H9 (cell line): ENCODE results near the gene YES1. TPM values are rescaled to one million over a fixed set of nuclear protein-coding genes. Genes with fewer than 3 reads are reported as not detected.
A peak's percentile ranks its signal among the peaks of the same experiment; 100 is the strongest.

Experiments used
- DNase-seq: peaks from one replicate; pipeline ENCODE4 v3.0.0-alpha.2; 2017
- H2AFZ ChIP-seq: one replicate; pipeline ENCODE4 v1.6.1; 2013; ENCODE audit warnings: mild to moderate bottlenecking, low read length, control low read depth, moderate library complexity
- H2AK5ac ChIP-seq: 2 replicates; pipeline ENCODE4 v1.6.1; 2013; ENCODE audit warnings: low read length, control low read depth, mixed read lengths; ENCODE audit not compliant: insufficient read length
- H2BK120ac ChIP-seq: one replicate; pipeline ENCODE4 v1.6.1; 2013; ENCODE audit warnings: low read depth, mild to moderate bottlenecking, low read length, control low read depth, inconsistent platforms; ENCODE audit not compliant: poor library complexity, severe bottlenecking
- H2BK12ac ChIP-seq: 2 replicates; pipeline ENCODE4 v1.6.1; 2013; ENCODE audit warnings: low read length, control low read depth, mixed read lengths, low read depth; ENCODE audit not compliant: insufficient read length
- H2BK15ac ChIP-seq: 2 replicates; pipeline ENCODE4 v1.6.1; 2013; ENCODE audit warnings: low read depth, low read length, control low read depth
- H2BK20ac ChIP-seq: one replicate; pipeline ENCODE4 v1.6.1; 2013; ENCODE audit warnings: low read depth, mild to moderate bottlenecking, low read length, control low read depth, inconsistent platforms; ENCODE audit not compliant: poor library complexity, severe bottlenecking
- H2BK5ac ChIP-seq: 2 replicates; pipeline ENCODE4 v1.6.1; 2013; ENCODE audit warnings: low read length, control low read depth, mixed read lengths; ENCODE audit not compliant: insufficient read length
- H3K14ac ChIP-seq: 2 replicates; pipeline ENCODE4 v1.6.1; 2013; ENCODE audit warnings: low read length, control low read depth; ENCODE audit not compliant: insufficient read depth
- H3K18ac ChIP-seq: 2 replicates; pipeline ENCODE4 v1.6.1; 2013; ENCODE audit warnings: low read depth, mild to moderate bottlenecking, mixed read lengths, low read length, control low read depth; ENCODE audit not compliant: insufficient read length
- H3K23ac ChIP-seq: 2 replicates; pipeline ENCODE4 v1.6.1; 2013; ENCODE audit warnings: low read length, control low read depth, mixed read lengths, low read depth; ENCODE audit not compliant: insufficient read length
- H3K23me2 ChIP-seq: 2 replicates; pipeline ENCODE4 v1.6.1; 2013; ENCODE audit warnings: low read depth, mild to moderate bottlenecking, mixed read lengths, low read length, control low read depth; ENCODE audit not compliant: insufficient read length, poor library complexity, severe bottlenecking
- H3K27ac ChIP-seq: 2 replicates; pipeline ENCODE4 v1.5.1; 2013; ENCODE audit warnings: low read length, control low read depth, mixed read lengths, low read depth; ENCODE audit not compliant: insufficient read length
- H3K27me3 ChIP-seq: 2 replicates; pipeline ENCODE4 v1.6.1; 2013; ENCODE audit warnings: low read length, control low read depth, inconsistent platforms; ENCODE audit not compliant: insufficient read depth
- H3K4ac ChIP-seq: 2 replicates; pipeline ENCODE4 v1.6.1; 2013; ENCODE audit warnings: low read depth, mild to moderate bottlenecking, control low read depth, inconsistent platforms, low read length, moderate library complexity
- H3K4me1 ChIP-seq: 2 replicates; pipeline ENCODE4 v1.6.1; 2013; ENCODE audit warnings: low read length, control low read depth, inconsistent platforms; ENCODE audit not compliant: insufficient read depth
- H3K4me2 ChIP-seq: 2 replicates; pipeline ENCODE4 v1.6.1; 2013; ENCODE audit warnings: low read length, control low read depth, mixed read lengths; ENCODE audit not compliant: insufficient read length, insufficient read depth
- H3K56ac ChIP-seq: 2 replicates; pipeline ENCODE4 v1.6.1; 2013; ENCODE audit warnings: low read depth, mild to moderate bottlenecking, mixed read lengths, low read length, control low read depth; ENCODE audit not compliant: insufficient read length
- H3K79me1 ChIP-seq: 2 replicates; pipeline ENCODE4 v1.6.1; 2013; ENCODE audit warnings: low read depth, mild to moderate bottlenecking, moderate library complexity, low read length, control low read depth, inconsistent platforms; ENCODE audit not compliant: insufficient read depth, poor library complexity, severe bottlenecking
- H3K79me2 ChIP-seq: 2 replicates; pipeline ENCODE4 v1.6.1; 2013; ENCODE audit warnings: low read length, control low read depth, inconsistent platforms; ENCODE audit not compliant: insufficient read depth
- H3K9ac ChIP-seq: 2 replicates; pipeline ENCODE4 v1.6.1; 2013; ENCODE audit warnings: low read length, control low read depth, mixed read lengths; ENCODE audit not compliant: insufficient read length; ENCODE audit errors: extremely low read depth
- H3K9me3 ChIP-seq: one replicate; pipeline ENCODE4 v1.6.1; 2013; ENCODE audit warnings: low read depth, low read length, inconsistent platforms; ENCODE audit not compliant: control insufficient read depth
- H3T11ph ChIP-seq: one replicate; pipeline ENCODE4 v1.6.1; 2013; ENCODE audit warnings: mild to moderate bottlenecking, low read length, control low read depth, inconsistent platforms
- H4K20me1 ChIP-seq: one replicate; pipeline ENCODE4 v1.6.1; 2013; ENCODE audit not compliant: control insufficient read depth, insufficient read length, insufficient read depth
- H4K5ac ChIP-seq: 2 replicates; pipeline ENCODE4 v1.6.1; 2013; ENCODE audit warnings: low read depth, mild to moderate bottlenecking, mixed read lengths, low read length, control low read depth; ENCODE audit not compliant: insufficient read length
- H4K8ac ChIP-seq: replicated peaks from 2 replicates; pipeline ENCODE4 v1.6.1; 2013; ENCODE audit warnings: low read length, control low read depth, mixed read lengths, low read depth; ENCODE audit not compliant: insufficient read length
- H4K91ac ChIP-seq: 2 replicates; pipeline ENCODE4 v1.6.1; 2013; ENCODE audit warnings: low read depth, mild to moderate bottlenecking, moderate library complexity, mixed read lengths, low read length, control low read depth; ENCODE audit not compliant: insufficient read length
- H3K27ac Mint-ChIP-seq, 3 experiments: 2 replicates in 2 of 3; 3 replicates in 1 of 3; pipeline ENCODE4 v1.8.0; 2020 to 2021; ENCODE audit warnings: mixed read lengths in 3 of 3, mild to moderate bottlenecking in 1 of 3, moderate library complexity in 1 of 3
- H3K27me3 Mint-ChIP-seq: 2 replicates; pipeline ENCODE4 v1.8.0; 2021; ENCODE audit warnings: low read depth, mild to moderate bottlenecking, moderate library complexity, mixed read lengths
- H3K36me3 Mint-ChIP-seq, 3 experiments: 2 replicates in 2 of 3; 3 replicates in 1 of 3; pipeline ENCODE4 v1.8.0; 2020 to 2021; ENCODE audit warnings: low read depth in 3 of 3, mixed read lengths in 3 of 3; ENCODE audit not compliant: insufficient read depth in 1 of 3
- H3K4me1 Mint-ChIP-seq, 2 experiments: 2 replicates each; pipeline ENCODE4 v1.8.0; 2020; ENCODE audit warnings: mixed read lengths in 2 of 2
- H3K4me3 Mint-ChIP-seq, 2 experiments: 2 replicates in 1 of 2; 3 replicates in 1 of 2; pipeline ENCODE4 v1.8.0; 2020 to 2021; ENCODE audit warnings: mild to moderate bottlenecking in 2 of 2, mixed read lengths in 2 of 2, moderate library complexity in 1 of 2
- H3K9me3 Mint-ChIP-seq, 2 experiments: 2 replicates in 1 of 2; 3 replicates in 1 of 2; pipeline ENCODE4 v1.8.0; 2020; ENCODE audit warnings: mild to moderate bottlenecking in 2 of 2, mixed read lengths in 2 of 2, moderate library complexity in 1 of 2
- WGBS: extraction: QIAGEN DNeasy Blood & Tissue Kit; methylation state at CpG from one replicate; pipeline ENCODE4 v1.1.7; 2013; ENCODE audit warnings: missing lambda C conversion rate, low lambda C conversion rate, mixed read lengths; ENCODE audit not compliant: insufficient read length; ENCODE audit errors: extremely low coverage; 5-methylcytosine and 5-hydroxymethylcytosine counted together
- total RNA-seq: library from RNA; stranded (reverse); gene quantifications from 2 replicates; pipeline ENCODE4 v1.2.1, GENCODE V29; 2021
- TF ChIP-seq, protein P1 (sequence below): fragments of 200-600 bp; sonication (generic); conservative IDR thresholded peaks from 3 replicates; pipeline ENCODE4 v1.8.0; 2021; ENCODE audit warnings: antibody characterized with exemption, mild to moderate bottlenecking

The YES1 gene
- total RNA-seq, 1 experiment from 2014 or later = 86.9 TPM

DNA sequence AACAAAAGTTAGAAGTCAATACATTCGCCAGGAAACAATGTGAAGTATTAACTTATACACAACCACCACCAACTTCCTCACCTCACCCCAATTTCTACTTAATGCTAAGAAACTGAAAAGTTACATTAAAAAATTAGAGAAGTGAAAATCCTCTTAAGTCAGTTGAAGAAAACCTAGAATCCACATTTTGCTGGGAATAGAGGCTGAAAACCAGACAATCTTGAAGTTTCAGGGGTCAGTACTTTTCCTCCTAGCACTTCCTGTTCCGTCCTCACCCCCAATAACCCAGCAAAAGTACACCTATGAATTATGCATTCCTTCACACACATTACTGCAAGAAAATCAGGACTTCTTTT lies 6.3 kb downstream of the YES1 start:
- H2BK15ac ChIP-seq = no peak overlapping the region
- peaks cover 18 to 34% of the 10 kb centered on the region in 2 experiments for H3K4me1 Mint-ChIP-seq
- DNase-seq = no peak
- no peak overlapping the region for H3K18ac ChIP-seq
- no peak overlapping the region for H3K27ac ChIP-seq
- H3T11ph ChIP-seq = no peak overlapping the region
- no peak overlapping the region for H2BK120ac ChIP-seq
- no peak overlapping the region for H2BK5ac ChIP-seq
- no peak overlapping the region for H2BK20ac ChIP-seq
- H3K27me3 Mint-ChIP-seq = no peaks in the 10 kb centered on the region
- H4K8ac ChIP-seq = no peak overlapping the region
- H3K27ac Mint-ChIP-seq = peak overlapping the region in 1 of 3 experiments; percentile 40; a peak in 4 of 7 replicates
- H3K4me3 Mint-ChIP-seq = no peak overlapping the region
- no peak overlapping the region for H4K91ac ChIP-seq
- no peak overlapping the region for H2AFZ ChIP-seq
- no peaks in the 10 kb centered on the region for H3K36me3 Mint-ChIP-seq
- no peak overlapping the region for H3K14ac ChIP-seq
- no peaks in the 10 kb centered on the region for H3K9me3 Mint-ChIP-seq
- WGBS = no CpG with 5 or more reads among the region's 2 CpGs
- H3K79me2 ChIP-seq = peaks cover 44% of the 10 kb centered on the region; the same call in 1 of the 2 replicates
- no peaks in the 10 kb centered on the region for H3K9me3 ChIP-seq
- no peak overlapping the region for H3K56ac ChIP-seq
- H2AK5ac ChIP-seq = no peak overlapping the region
- no peaks in the 10 kb centered on the region for H3K27me3 ChIP-seq
- no peaks in the 10 kb centered on the region for H4K20me1 ChIP-seq
- TF ChIP-seq, protein P1, sequence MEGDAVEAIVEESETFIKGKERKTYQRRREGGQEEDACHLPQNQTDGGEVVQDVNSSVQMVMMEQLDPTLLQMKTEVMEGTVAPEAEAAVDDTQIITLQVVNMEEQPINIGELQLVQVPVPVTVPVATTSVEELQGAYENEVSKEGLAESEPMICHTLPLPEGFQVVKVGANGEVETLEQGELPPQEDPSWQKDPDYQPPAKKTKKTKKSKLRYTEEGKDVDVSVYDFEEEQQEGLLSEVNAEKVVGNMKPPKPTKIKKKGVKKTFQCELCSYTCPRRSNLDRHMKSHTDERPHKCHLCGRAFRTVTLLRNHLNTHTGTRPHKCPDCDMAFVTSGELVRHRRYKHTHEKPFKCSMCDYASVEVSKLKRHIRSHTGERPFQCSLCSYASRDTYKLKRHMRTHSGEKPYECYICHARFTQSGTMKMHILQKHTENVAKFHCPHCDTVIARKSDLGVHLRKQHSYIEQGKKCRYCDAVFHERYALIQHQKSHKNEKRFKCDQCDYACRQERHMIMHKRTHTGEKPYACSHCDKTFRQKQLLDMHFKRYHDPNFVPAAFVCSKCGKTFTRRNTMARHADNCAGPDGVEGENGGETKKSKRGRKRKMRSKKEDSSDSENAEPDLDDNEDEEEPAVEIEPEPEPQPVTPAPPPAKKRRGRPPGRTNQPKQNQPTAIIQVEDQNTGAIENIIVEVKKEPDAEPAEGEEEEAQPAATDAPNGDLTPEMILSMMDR = no peak
- no peak overlapping the region for H2BK12ac ChIP-seq
- peaks cover 3% of the 10 kb centered on the region for H3K79me1 ChIP-seq
- H3K23ac ChIP-seq = no peak overlapping the region
- no peak overlapping the region for H3K4ac ChIP-seq
- no peaks in the 10 kb centered on the region for H3K4me1 ChIP-seq
- no peak overlapping the region for H3K9ac ChIP-seq
- H3K23me2 ChIP-seq = no peaks in the 10 kb centered on the region
- H3K4me2 ChIP-seq = no peak overlapping the region
- no peak overlapping the region for H4K5ac ChIP-seq
